Osteoblast (primary cell): ENCODE measurements around the gene COL15A1. TPM values are rescaled to one million over a fixed set of nuclear protein-coding genes. Genes with fewer than 3 reads are reported as not detected.

Experiments
- DNase-seq: peaks from one replicate; pipeline ENCODE4 v3.0.0; 2011; ENCODE audit warnings: low spot score, mixed read lengths; ENCODE audit not compliant: insufficient read length; ENCODE audit errors: missing footprints
- H2AFZ ChIP-seq: 2 replicates; pipeline ENCODE4 v1.6.0; 2011; ENCODE audit warnings: mild to moderate bottlenecking, low read length
- H3K27ac ChIP-seq: 2 replicates; pipeline ENCODE4 v1.5.1; 2011; ENCODE audit warnings: mild to moderate bottlenecking, low read depth, low read length, moderate library complexity
- H3K27me3 ChIP-seq: 2 replicates; pipeline ENCODE4 v1.6.0; 2012; ENCODE audit warnings: mild to moderate bottlenecking, control low read depth, inconsistent platforms, low read length, moderate library complexity; ENCODE audit not compliant: insufficient read depth
- H3K36me3 ChIP-seq: 2 replicates; pipeline ENCODE4 v1.5.1; 2011; ENCODE audit warnings: mild to moderate bottlenecking, low read length, control low read depth, moderate library complexity; ENCODE audit not compliant: insufficient read depth
- H3K4me1 ChIP-seq: 2 replicates; pipeline ENCODE4 v1.5.1; 2011; ENCODE audit warnings: mild to moderate bottlenecking, low read length, control low read depth, moderate library complexity; ENCODE audit not compliant: insufficient read depth
- H3K4me2 ChIP-seq: 2 replicates; pipeline ENCODE4 v1.6.0; 2011; ENCODE audit warnings: mild to moderate bottlenecking, low read length; ENCODE audit not compliant: insufficient read depth
- H3K4me3 ChIP-seq: fragments of 200-600 bp; sonication (generic); 3 replicates; pipeline ENCODE4 v1.5.1; 2012; ENCODE audit warnings: mild to moderate bottlenecking, low read length, inconsistent platforms; ENCODE audit not compliant: insufficient read depth
- H3K79me2 ChIP-seq: 2 replicates; pipeline ENCODE4 v1.6.0; 2012; ENCODE audit warnings: mild to moderate bottlenecking, low read length, control low read depth, inconsistent platforms; ENCODE audit not compliant: insufficient read depth
- H3K9me3 ChIP-seq: 2 replicates; pipeline ENCODE4 v1.5.1; 2011; ENCODE audit warnings: low read depth, low read length, control low read depth
- H4K20me1 ChIP-seq: 2 replicates; pipeline ENCODE4 v1.6.0; 2012; ENCODE audit warnings: mild to moderate bottlenecking, low read length, control low read depth; ENCODE audit not compliant: insufficient read depth
- CTCF ChIP-seq: IDR thresholded peaks from 2 replicates; pipeline ENCODE4 v1.5.1; 2011; ENCODE audit warnings: mild to moderate bottlenecking, low read depth, low read length, moderate library complexity; ENCODE audit errors: extremely low read depth
- total RNA-seq: library from RNA; depleted of rRNA; stranded (reverse); fragments of >200 nt; gene quantifications from 2 replicates; pipeline ENCODE4 v1.2.3, GENCODE V29; 2012

COL15A1 gene
- total RNA-seq, 1 donor: 29.3 TPM

DNA sequence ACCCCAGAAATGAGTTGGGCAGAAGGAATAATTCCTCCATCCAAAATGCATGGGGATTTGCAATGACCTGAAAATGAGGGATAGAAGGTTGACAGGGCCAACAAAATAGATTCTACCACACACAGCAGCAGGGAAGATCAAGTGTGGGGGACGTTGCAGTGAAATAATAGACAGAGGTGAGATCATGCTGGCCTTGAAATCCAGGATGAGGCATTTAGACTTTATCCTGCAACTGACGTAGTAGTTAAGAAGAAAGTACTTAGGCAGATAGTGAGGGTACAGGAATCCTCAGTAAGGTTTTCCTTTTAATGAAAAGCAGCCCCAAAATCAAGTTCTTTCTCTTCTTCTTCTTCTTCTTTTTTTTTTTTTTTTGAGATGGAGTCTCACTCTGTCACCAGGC is 129.6 kb downstream of the COL15A1 start:
- DNase-seq: no peak
- Histone ChIP-seq H2AFZ (no peak overlapping the region), H3K9me3 (no peaks in the 10 kb centered on the region), H3K36me3 (no peaks in the 10 kb centered on the region), H4K20me1 (no peaks in the 10 kb centered on the region), H3K79me2 (no peaks in the 10 kb centered on the region), H3K27ac (no peak overlapping the region), H3K4me2 (no peak overlapping the region), H3K27me3 (no peaks in the 10 kb centered on the region), H3K4me1 (peaks cover 32% of the 10 kb centered on the region), H3K4me3 (no peak overlapping the region)
- no peak for TF ChIP-seq CTCF

GRCh38 chr9:99073985-99074901 is 130.5 kb downstream of the COL15A1 start:
- H3K9me3 ChIP-seq: no peaks in the 10 kb centered on the region
- no peak overlapping the region for H3K4me2 ChIP-seq
- peak overlapping the region; percentile 77 for H3K27ac ChIP-seq
- no peak for TF ChIP-seq CTCF
- H3K4me3 ChIP-seq: no peak overlapping the region
- DNase-seq: no peak
- H2AFZ ChIP-seq: no peak overlapping the region
- no peaks in the 10 kb centered on the region for H4K20me1 ChIP-seq
- H3K36me3 ChIP-seq: no peaks in the 10 kb centered on the region
- H3K79me2 ChIP-seq: no peaks in the 10 kb centered on the region
- peaks cover 32% of the 10 kb centered on the region for H3K4me1 ChIP-seq
- no peaks in the 10 kb centered on the region for H3K27me3 ChIP-seq

GRCh38 chr9:99074902-99075245 is 131.2 kb downstream of the COL15A1 start:
- peak overlapping the region; percentile 56 for H3K4me2 ChIP-seq
- peaks cover 30% of the 10 kb centered on the region for H3K4me1 ChIP-seq
- DNase-seq: no peak
- peaks cover 3% of the 10 kb centered on the region for H3K27me3 ChIP-seq
- H3K4me3 ChIP-seq: no peak overlapping the region
- no peak for TF ChIP-seq CTCF
- H3K79me2 ChIP-seq: no peaks in the 10 kb centered on the region
- H3K36me3 ChIP-seq: no peaks in the 10 kb centered on the region
- no peaks in the 10 kb centered on the region for H4K20me1 ChIP-seq
- H2AFZ ChIP-seq: peak overlapping the region; percentile 53
- H3K27ac ChIP-seq: peak overlapping the region; percentile 77
- H3K9me3 ChIP-seq: no peaks in the 10 kb centered on the region

DNA sequence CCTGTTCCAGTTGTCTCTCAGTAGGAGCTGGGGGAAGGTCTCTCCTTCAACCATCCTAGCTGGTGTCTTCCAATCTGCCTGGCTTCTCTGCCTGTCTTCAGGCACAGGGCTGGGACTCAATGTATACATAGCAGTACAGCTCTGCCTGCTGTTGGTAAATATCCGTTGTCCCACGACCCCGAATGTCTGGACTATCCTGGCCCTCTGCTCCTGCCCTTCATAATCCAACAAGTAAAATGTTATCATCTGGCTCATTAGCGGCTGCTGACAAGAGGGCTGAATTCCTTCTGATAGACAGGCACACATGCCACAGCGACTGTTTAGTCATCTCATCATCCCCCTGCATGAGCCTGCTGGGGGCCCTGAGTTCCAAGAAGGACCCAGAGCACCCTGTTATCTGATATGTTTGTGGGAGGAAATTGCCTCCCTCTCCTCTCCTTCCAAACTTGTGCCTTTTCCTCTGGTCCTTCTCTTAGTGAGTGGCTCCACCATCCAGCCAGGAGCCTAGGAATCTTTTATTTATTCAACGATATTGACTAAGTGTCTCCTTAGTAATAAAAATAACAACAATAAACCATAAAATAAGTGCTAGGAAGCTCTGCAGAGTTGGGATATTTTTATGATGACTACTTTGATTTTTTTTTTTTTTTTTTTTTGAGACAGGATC is 131.7 kb downstream of the COL15A1 start:
- H3K79me2 ChIP-seq: no peaks in the 10 kb centered on the region
- peak overlapping the region; percentile 77 for H3K27ac ChIP-seq
- H4K20me1 ChIP-seq: no peaks in the 10 kb centered on the region
- no peak overlapping the region for H3K4me3 ChIP-seq
- peaks cover 25% of the 10 kb centered on the region for H3K4me1 ChIP-seq
- TF ChIP-seq CTCF: no peak
- peaks cover 3% of the 10 kb centered on the region for H3K27me3 ChIP-seq
- peak overlapping the region; percentile 53 for H2AFZ ChIP-seq
- H3K4me2 ChIP-seq: peak overlapping the region; percentile 56
- no peaks in the 10 kb centered on the region for H3K36me3 ChIP-seq
- H3K9me3 ChIP-seq: no peaks in the 10 kb centered on the region
- peak; percentile 91 for DNase-seq
